DND-41 (cell line): Measurements from ENCODE around the gene STT3B.

ENCODE experiments used
- CTCF ChIP-seq: IDR thresholded peaks from 2 replicates; pipeline ENCODE4 v1.5.1; 2012; ENCODE audit warnings: borderline replicate concordance, low read length, moderate library complexity, mild to moderate bottlenecking; ENCODE audit not compliant: poor library complexity, severe bottlenecking; ENCODE audit errors: extremely low read depth
- EZH2 ChIP-seq: IDR thresholded peaks from 3 replicates; pipeline ENCODE4 v1.6.1; 2012; ENCODE audit warnings: borderline replicate concordance, low read depth, mild to moderate bottlenecking, moderate library complexity, low read length, inconsistent platforms; ENCODE audit not compliant: severe bottlenecking

- TF ChIP-seq CTCF (no peak), EZH2 (no peak)
These were observed 115.7 kb downstream of the STT3B start for GRCh38 chr3:31648286-31648968.
